ENCODE results near the gene ZFPM1. TPM values are rescaled to one million over a fixed set of nuclear protein-coding genes. Genes with fewer than 3 reads are reported as not detected.

Gene ZFPM1
- total RNA-seq, 1 donor from 2014 or later = 21.7 TPM

DNA sequence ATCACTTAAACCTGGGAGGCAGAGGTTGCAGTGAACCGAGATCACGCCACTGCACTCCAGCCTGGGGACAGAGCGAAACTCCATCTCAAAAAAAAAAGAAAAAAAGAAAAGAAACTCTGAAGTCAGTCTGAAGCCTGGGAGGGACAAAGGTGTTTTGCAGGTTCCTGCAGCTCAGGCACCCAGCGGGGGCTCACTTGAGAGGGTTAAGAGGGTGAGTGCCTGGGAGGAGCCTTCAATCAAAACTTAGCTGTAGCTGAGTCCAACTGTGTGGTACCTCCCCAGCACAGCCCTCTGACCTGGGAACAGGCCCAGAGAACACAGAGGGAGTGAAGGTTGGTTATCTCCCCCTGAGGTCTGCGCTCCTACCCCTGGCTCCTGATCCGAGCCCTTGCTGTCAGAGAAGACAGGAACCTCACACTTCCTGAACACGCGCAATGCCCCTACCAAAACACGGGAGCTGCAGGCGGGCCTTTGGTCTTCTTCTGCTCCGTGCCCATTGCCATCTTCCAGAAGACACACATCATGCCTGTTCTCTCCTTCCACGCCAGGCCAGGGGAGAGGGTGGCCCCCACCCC lies 96.7 kb downstream of the ZFPM1 start:
- intact Hi-C loops (cut with micrococcal nuclease) = no loop called here
- no peaks in the 10 kb centered on the region for H3K36me3 Mint-ChIP-seq (ENCODE audit: low read depth)
- H3K9me3 Mint-ChIP-seq = no peaks in the 10 kb centered on the region
- H3K4me3 Mint-ChIP-seq = no peak overlapping the region
- H3K27ac Mint-ChIP-seq = no peak overlapping the region
- H3K4me1 Mint-ChIP-seq (ENCODE audit: low read depth) = no peaks in the 10 kb centered on the region
- DNase-seq (ENCODE audit: low spot score) = no peak
- H3K27me3 Mint-ChIP-seq (ENCODE audit: insufficient read depth) = peaks cover 20% of the 10 kb centered on the region

GRCh38 chr16:88550246-88550661 lies 97.2 kb downstream of the ZFPM1 start:
- no peak for DNase-seq (ENCODE audit: low spot score)
- Mint-ChIP-seq H3K27me3 (ENCODE audit: insufficient read depth) (peaks cover 20% of the 10 kb centered on the region), H3K36me3 (ENCODE audit: low read depth) (no peaks in the 10 kb centered on the region), H3K27ac (no peak overlapping the region), H3K4me3 (no peak overlapping the region), H3K9me3 (no peaks in the 10 kb centered on the region), H3K4me1 (ENCODE audit: low read depth) (no peaks in the 10 kb centered on the region)
- intact Hi-C loops (cut with micrococcal nuclease) = no loop called here

DNA sequence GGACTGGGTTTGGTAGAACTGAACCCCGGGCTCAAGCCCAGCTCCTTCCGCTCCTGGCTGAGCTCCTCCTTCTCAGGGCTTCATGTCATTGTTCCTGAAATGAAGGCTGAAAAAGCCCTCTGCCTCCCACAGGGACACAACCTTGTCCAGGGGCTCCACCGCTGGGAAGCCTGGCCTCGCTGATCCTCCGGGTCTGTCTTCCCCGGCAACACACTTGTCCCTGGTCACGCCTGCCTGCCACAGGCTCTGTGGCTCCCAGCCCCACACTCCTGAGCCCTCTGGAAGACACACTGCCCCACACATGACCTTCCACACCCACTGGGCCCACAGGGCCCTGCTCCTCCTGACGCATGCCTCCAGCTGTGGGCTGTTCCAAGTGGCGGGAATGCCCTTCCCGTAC lies 99.1 kb downstream of the ZFPM1 start:
- no peak overlapping the region for H3K4me3 Mint-ChIP-seq
- intact Hi-C loops (cut with micrococcal nuclease) = no loop called here
- no peaks in the 10 kb centered on the region for H3K36me3 Mint-ChIP-seq (ENCODE audit: low read depth)
- no peak for DNase-seq (ENCODE audit: low spot score)
- no peak overlapping the region for H3K27ac Mint-ChIP-seq
- H3K9me3 Mint-ChIP-seq = peaks cover 4% of the 10 kb centered on the region
- H3K4me1 Mint-ChIP-seq (ENCODE audit: low read depth) = no peaks in the 10 kb centered on the region
- peaks cover 20% of the 10 kb centered on the region for H3K27me3 Mint-ChIP-seq (ENCODE audit: insufficient read depth)

DNA sequence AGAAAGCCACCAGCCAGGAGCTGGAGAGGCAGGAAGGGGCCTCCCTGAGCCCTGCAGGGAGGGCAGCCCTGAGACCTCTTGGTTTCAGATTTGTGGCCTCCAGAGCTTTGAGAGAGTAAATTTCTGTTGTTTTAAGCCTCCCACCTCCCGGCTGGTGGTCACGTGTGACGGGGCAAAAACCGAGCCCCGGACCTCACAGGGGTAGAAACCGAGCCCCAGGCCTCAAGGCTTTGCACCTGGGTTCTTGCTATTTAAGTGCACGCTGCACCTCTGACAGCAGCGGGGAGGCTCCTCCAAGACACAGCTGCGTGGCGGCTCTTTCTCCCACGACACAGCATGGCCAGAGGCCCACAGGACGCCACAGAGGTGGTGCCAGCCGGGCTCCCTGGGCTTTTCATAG lies 99.7 kb downstream of the ZFPM1 start:
- Mint-ChIP-seq H3K9me3 (peaks cover 4% of the 10 kb centered on the region), H3K27ac (no peak overlapping the region), H3K4me1 (ENCODE audit: low read depth) (no peaks in the 10 kb centered on the region), H3K4me3 (no peak overlapping the region), H3K27me3 (ENCODE audit: insufficient read depth) (peaks cover 20% of the 10 kb centered on the region), H3K36me3 (ENCODE audit: low read depth) (no peaks in the 10 kb centered on the region)
- no peak for DNase-seq (ENCODE audit: low spot score)
- intact Hi-C loops (cut with micrococcal nuclease) = no loop called here

DNA sequence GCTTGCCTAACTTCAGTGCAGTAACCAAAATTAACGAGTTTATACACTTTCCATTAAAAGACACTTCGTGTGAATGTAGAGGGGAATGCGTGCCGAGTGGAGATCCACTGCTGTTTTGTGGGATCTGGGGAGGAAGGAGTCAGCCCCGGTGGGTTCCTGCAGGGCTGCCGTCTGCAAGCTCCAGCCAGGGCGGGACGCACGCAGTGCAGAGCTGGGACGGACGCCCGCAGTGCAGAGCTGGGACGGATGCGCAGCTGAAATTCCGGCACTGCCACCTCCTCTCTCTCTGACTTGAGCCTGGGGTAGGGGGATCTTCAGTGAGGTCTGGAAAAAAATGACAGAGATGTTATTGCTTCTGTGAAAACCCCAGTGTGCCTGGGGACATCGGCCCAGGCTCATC lies 100.7 kb downstream of the ZFPM1 start:
- H3K4me3 Mint-ChIP-seq = no peak overlapping the region
- H3K9me3 Mint-ChIP-seq = peaks cover 4% of the 10 kb centered on the region
- no peak for DNase-seq (ENCODE audit: low spot score)
- no peak overlapping the region for H3K27ac Mint-ChIP-seq
- no peaks in the 10 kb centered on the region for H3K36me3 Mint-ChIP-seq (ENCODE audit: low read depth)
- H3K4me1 Mint-ChIP-seq (ENCODE audit: low read depth) = no peaks in the 10 kb centered on the region
- H3K27me3 Mint-ChIP-seq (ENCODE audit: insufficient read depth) = peaks cover 18% of the 10 kb centered on the region
- intact Hi-C loops (cut with micrococcal nuclease) = no loop called here

- Mint-ChIP-seq H3K27ac (no peak overlapping the region), H3K4me1 (ENCODE audit: low read depth) (no peaks in the 10 kb centered on the region), H3K27me3 (ENCODE audit: insufficient read depth) (peaks cover 11% of the 10 kb centered on the region), H3K36me3 (ENCODE audit: low read depth) (no peaks in the 10 kb centered on the region), H3K4me3 (no peak overlapping the region), H3K9me3 (peaks cover 4% of the 10 kb centered on the region)
- DNase-seq (ENCODE audit: low spot score) = no peak
- intact Hi-C loops (cut with micrococcal nuclease) = no loop called here
These were observed 101.7 kb downstream of the ZFPM1 start for GRCh38 chr16:88554711-88555264.

GRCh38 chr16:88556294-88556988 lies 103.4 kb downstream of the ZFPM1 start:
- Mint-ChIP-seq H3K9me3 (peaks cover 4% of the 10 kb centered on the region), H3K4me3 (no peak overlapping the region), H3K27ac (no peak overlapping the region), H3K27me3 (ENCODE audit: insufficient read depth) (peaks cover 9% of the 10 kb centered on the region), H3K4me1 (ENCODE audit: low read depth) (no peaks in the 10 kb centered on the region), H3K36me3 (ENCODE audit: low read depth) (no peaks in the 10 kb centered on the region)
- DNase-seq (ENCODE audit: low spot score) = no peak
- intact Hi-C loops (cut with micrococcal nuclease) = no loop called here

DNA sequence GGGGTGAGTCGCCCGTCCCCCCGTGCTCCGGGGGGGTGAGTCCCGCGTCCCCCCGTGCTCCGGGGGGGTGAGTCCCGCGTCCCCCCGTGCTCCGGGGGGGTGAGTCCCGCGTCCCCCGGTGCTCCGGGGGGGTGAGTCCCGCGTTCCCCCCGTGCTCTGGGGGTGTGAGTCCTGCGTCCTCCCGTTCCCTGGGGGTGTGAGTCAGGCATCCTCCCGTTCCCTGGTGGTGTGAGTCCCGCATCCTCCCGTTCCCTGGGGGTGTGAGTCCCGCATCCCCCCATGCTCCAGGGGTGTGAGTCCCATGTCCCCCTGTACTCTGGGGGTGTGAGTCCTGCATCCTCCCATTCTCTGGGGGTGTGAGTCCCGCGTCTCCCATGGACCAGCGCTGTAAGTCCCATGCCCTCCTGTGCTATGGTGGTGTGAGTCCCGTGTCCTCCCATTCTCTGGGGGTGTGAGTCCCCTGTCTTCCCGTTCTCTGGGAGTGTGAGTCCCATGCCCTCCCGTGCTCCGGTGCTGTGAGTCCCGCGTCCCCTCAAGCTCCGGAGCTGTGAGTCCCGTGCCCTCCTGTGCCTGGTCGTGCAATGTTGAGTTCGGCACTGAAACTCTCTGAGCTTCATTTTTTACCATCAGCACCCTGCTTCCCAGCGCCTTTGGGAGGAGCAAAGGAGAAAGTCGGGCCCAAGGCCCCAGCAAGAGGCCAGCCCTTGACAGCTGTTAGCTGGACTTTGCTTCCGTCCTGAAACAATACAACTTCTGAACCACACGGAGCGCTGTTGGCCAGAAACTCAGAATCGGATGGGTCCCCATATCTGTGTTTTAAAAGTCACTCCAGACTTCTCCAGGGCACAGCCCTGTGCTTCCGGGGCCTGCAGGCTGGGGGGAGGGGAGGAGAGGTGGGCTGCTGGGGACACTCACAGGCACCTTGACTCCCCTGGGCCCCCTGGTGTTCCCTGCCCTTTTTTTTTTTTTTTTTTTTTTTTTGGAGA lies 105.7 kb downstream of the ZFPM1 start:
- no peaks in the 10 kb centered on the region for H3K36me3 Mint-ChIP-seq (ENCODE audit: low read depth)
- no peak overlapping the region for H3K27ac Mint-ChIP-seq

GRCh38 chr16:88560714-88561484 lies 107.8 kb downstream of the ZFPM1 start:
- Mint-ChIP-seq H3K4me1 (ENCODE audit: low read depth) (peaks cover 7% of the 10 kb centered on the region), H3K36me3 (ENCODE audit: low read depth) (no peaks in the 10 kb centered on the region), H3K27ac (no peak overlapping the region), H3K9me3 (peaks cover 4% of the 10 kb centered on the region), H3K4me3 (no peak overlapping the region), H3K27me3 (ENCODE audit: insufficient read depth) (peaks cover 2% of the 10 kb centered on the region)
- DNase-seq (ENCODE audit: low spot score) = no peak
- intact Hi-C loops (cut with micrococcal nuclease) = loop anchor here (5.0 kb wide), 1 partner anchor 34 kb away; no protein-coding TSS in a partner anchor

More for the DNA sequence above, 105.7 kb downstream of the ZFPM1 start:
- Mint-ChIP-seq H3K4me1 (ENCODE audit: low read depth) (peaks cover 4% of the 10 kb centered on the region), H3K9me3 (peaks cover 4% of the 10 kb centered on the region), H3K27me3 (ENCODE audit: insufficient read depth) (peaks cover 3% of the 10 kb centered on the region), H3K4me3 (no peak overlapping the region)
- intact Hi-C loops (cut with micrococcal nuclease) = no loop called here
- DNase-seq (ENCODE audit: low spot score) = no peak

- Mint-ChIP-seq H3K27me3 (ENCODE audit: insufficient read depth) (peaks cover 2% of the 10 kb centered on the region), H3K9me3 (no peaks in the 10 kb centered on the region), H3K36me3 (ENCODE audit: low read depth) (no peaks in the 10 kb centered on the region), H3K27ac (no peak overlapping the region), H3K4me1 (ENCODE audit: low read depth) (peaks cover 16% of the 10 kb centered on the region), H3K4me3 (no peak overlapping the region)
- peak; percentile 25 for DNase-seq (ENCODE audit: low spot score)
- intact Hi-C loops (cut with micrococcal nuclease) = loop anchor here (1.0 to 5.0 kb wide), 2 partner anchors 34 to 118 kb away; no protein-coding TSS in a partner anchor
These were observed 108.6 kb downstream of the ZFPM1 start for GRCh38 chr16:88561485-88562359.

DNA sequence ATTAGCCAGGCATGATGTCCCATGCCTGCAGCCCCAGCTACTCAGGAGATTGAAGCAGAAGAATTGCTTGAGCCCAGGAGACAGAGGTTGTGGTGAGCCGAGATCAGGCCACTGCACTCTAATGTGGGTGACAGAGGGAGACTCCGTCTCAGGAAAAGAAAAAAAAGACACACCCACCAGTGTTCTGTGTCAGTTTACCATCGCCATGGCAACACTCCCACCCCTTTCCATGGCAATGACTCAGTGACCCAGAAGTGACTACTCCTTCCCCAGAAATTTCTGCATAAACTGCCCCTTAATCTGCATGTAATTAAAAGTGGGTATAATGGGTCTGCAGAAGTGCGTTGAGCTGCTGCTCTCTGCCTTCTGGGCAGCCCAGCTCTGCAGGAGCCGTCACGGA lies 113.1 kb downstream of the ZFPM1 start:
- no peak overlapping the region for H3K4me3 Mint-ChIP-seq
- intact Hi-C loops (cut with micrococcal nuclease) = loop anchor here (1.0 to 5.0 kb wide), 2 partner anchors 110 to 604 kb away; no protein-coding TSS in a partner anchor
- no peaks in the 10 kb centered on the region for H3K9me3 Mint-ChIP-seq
- H3K27me3 Mint-ChIP-seq (ENCODE audit: insufficient read depth) = no peaks in the 10 kb centered on the region
- DNase-seq (ENCODE audit: low spot score) = no peak
- no peaks in the 10 kb centered on the region for H3K36me3 Mint-ChIP-seq (ENCODE audit: low read depth)
- H3K27ac Mint-ChIP-seq = no peak overlapping the region
- H3K4me1 Mint-ChIP-seq (ENCODE audit: low read depth) = peaks cover 27% of the 10 kb centered on the region

Measured in activated T-helper 1 cell treated with anti-CD3 and anti-CD28 coated beads, Interleukin-12 subunit alpha, Interleukin-12 subunit beta, Interleukin-2, Interleukin-4 antibody, amounts not matched to agents 30 ng/mL and 10 ng/mL and 1 ng/mL, durations not matched to agents 14 hours and 24 hours and 36 hours (primary cell).